Measurements from ENCODE around the gene CTSG.
"Not testable (repeated sequence)": the region's sequence is repeated elsewhere in the genome, so short reads cannot be mapped to it uniquely, and the experiment has no call there.

The CTSG gene

DNA sequence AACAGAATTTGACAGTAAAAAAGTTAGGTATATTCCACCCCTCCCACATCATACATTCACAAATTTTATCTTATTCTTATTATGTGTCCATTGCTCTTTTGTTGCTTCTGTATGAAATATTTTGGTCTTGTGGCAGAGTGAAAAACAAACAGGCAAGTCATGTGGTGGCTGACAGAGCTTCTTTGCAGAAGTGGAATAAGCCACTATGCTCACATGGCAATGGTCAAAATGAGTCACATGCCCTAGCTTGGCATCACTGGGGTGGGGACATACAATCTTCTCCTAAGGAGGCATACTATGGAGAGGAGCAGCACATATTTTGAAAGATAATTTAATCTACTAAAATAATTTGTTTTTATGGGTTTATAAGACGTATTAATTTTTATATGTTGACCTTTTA is 40.3 kb downstream of the CTSG start:
- H3K27me3 ChIP-seq = no peaks in the 10 kb centered on the region

DNA sequence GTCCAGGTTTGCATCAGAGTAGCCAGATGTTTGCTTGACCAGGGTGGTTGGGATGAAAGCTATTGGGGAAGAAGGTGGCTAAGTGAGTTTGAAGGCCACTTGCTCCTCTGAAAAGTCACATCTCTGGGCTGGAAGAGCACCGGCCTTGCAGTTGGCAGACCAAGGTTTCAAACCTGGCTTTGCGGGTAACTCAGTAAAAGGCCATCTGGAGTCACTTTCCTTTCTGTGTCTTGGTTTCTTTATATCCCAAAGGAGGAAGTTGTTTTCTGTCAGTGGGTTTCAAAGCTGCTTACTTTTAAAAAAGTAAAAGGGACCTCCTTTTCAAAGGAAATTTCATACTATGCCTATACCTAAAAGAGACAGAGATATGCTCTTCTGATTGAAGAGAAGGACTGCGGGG is 41.8 kb downstream of the CTSG start:
- intact Hi-C loops (cut with DNase I; ENCODE audit: low total_unique reads) = no loop called here
- Histone ChIP-seq H3K27me3 (no peaks in the 10 kb centered on the region), H3K4me3 (no peak overlapping the region), H3K9me3 (no peaks in the 10 kb centered on the region), H3K27ac (no peak overlapping the region), H3K36me3 (no peaks in the 10 kb centered on the region), H3K4me1 (no peaks in the 10 kb centered on the region)
- DNase-seq = no peak
- TF ChIP-seq, protein P1, sequence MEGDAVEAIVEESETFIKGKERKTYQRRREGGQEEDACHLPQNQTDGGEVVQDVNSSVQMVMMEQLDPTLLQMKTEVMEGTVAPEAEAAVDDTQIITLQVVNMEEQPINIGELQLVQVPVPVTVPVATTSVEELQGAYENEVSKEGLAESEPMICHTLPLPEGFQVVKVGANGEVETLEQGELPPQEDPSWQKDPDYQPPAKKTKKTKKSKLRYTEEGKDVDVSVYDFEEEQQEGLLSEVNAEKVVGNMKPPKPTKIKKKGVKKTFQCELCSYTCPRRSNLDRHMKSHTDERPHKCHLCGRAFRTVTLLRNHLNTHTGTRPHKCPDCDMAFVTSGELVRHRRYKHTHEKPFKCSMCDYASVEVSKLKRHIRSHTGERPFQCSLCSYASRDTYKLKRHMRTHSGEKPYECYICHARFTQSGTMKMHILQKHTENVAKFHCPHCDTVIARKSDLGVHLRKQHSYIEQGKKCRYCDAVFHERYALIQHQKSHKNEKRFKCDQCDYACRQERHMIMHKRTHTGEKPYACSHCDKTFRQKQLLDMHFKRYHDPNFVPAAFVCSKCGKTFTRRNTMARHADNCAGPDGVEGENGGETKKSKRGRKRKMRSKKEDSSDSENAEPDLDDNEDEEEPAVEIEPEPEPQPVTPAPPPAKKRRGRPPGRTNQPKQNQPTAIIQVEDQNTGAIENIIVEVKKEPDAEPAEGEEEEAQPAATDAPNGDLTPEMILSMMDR (IDR thresholded peaks at IDR 0.05) = no peak

More for the DNA sequence above, 40.3 kb downstream of the CTSG start:
- no peaks in the 10 kb centered on the region for H3K4me1 ChIP-seq
- H3K36me3 ChIP-seq = no peaks in the 10 kb centered on the region
- no peak overlapping the region for H3K27ac ChIP-seq
- no peaks in the 10 kb centered on the region for H3K9me3 ChIP-seq
- TF ChIP-seq, protein P1 (IDR thresholded peaks at IDR 0.05) = no peak
- no peak for DNase-seq
- intact Hi-C loops (cut with DNase I; ENCODE audit: low total_unique reads) = no loop called here
- no peak overlapping the region for H3K4me3 ChIP-seq

DNA sequence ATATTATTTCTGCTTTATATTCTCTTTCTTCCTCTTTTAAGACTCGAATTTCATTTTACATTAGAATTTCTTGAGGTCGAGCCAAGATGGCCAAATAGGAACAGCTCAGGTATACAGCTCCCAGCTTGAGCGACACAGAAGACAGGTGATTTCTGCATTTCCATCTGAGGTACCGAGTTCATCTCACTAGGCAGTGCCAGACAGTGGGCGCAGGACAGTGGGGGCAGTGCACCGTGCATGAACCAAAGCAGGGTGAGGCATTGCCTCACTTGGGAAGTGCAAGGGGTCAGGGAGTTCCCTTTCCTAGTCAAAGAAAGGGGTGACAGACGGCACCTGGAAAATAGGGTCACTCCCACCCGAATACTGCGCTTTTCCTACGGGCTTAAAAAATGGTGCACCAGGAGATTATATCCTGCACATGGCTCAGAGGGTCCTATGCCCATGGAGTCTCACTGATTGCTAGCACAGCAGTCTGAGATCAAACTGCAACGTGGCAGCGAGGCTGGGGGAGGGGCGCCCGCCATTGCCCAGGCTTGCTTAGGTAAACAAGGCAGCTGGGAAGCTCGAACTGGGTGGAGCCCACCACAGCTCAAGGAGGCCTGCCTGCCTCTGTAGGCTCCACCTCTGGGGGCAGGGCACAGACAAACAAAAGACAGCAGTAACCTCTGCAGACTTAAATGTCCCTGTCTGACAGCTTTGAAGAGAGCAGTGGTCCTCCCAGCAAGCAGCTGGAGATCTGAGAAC is 50.0 kb downstream of the CTSG start:
- H3K9me3 ChIP-seq; H3K27me3 ChIP-seq; DNase-seq; intact Hi-C loops (cut with DNase I; ENCODE audit: low total_unique reads); H3K4me1 ChIP-seq; H3K4me3 ChIP-seq; H3K36me3 ChIP-seq; H3K27ac ChIP-seq: not testable (repeated sequence)

Measured in tibial artery (tissue), 4 donors.